ENCODE results near the gene OR51D1. TPM values are rescaled to one million over a fixed set of nuclear protein-coding genes. Genes with fewer than 3 reads are reported as not detected.

The OR51D1 gene
- total and polyA plus RNA-seq, 2 experiments from 2014 or later, result not detected

DNA sequence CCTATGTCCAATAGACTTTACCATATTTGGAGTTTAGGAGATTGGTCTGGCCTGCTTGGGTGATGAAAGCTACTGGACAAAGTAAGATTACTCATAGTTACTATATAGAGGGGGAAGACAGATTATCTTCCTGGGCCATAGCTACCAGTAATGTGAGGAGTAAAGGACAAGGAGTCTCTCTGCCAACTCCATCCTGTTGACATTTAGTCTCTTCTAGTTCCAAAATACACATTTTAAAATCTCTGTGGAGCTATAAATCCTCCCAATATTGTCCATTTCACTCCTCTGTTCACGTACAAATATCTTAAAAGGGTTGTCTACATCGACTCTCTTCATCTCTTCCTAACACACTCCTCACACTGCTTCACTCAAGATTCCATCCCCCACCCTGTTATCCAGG is 1.1 kb upstream of the OR51D1 start:
- Histone ChIP-seq H3K27me3 (no peaks in the 10 kb centered on the region), H2AFZ (no peak overlapping the region), H3K4me2 (no peak overlapping the region), H3K27ac (no peak overlapping the region), H4K20me1 (ENCODE audit: insufficient read depth, poor library complexity, severe bottlenecking) (no peaks in the 10 kb centered on the region), H3K36me3 (replicated peaks; ENCODE audit: insufficient read depth, low read depth) (no peaks in the 10 kb centered on the region), H3K4me3 (no peak overlapping the region), H3K9me2 (replicated peaks; ENCODE audit: insufficient read depth) (no peaks in the 10 kb centered on the region), H3K9me3 (ENCODE audit: low read depth) (no peaks in the 10 kb centered on the region), H3K79me2 (no peaks in the 10 kb centered on the region), H3K4me1 (ENCODE audit: insufficient read depth) (no peaks in the 10 kb centered on the region)
- TF ChIP-seq, protein P1, sequence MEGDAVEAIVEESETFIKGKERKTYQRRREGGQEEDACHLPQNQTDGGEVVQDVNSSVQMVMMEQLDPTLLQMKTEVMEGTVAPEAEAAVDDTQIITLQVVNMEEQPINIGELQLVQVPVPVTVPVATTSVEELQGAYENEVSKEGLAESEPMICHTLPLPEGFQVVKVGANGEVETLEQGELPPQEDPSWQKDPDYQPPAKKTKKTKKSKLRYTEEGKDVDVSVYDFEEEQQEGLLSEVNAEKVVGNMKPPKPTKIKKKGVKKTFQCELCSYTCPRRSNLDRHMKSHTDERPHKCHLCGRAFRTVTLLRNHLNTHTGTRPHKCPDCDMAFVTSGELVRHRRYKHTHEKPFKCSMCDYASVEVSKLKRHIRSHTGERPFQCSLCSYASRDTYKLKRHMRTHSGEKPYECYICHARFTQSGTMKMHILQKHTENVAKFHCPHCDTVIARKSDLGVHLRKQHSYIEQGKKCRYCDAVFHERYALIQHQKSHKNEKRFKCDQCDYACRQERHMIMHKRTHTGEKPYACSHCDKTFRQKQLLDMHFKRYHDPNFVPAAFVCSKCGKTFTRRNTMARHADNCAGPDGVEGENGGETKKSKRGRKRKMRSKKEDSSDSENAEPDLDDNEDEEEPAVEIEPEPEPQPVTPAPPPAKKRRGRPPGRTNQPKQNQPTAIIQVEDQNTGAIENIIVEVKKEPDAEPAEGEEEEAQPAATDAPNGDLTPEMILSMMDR (IDR thresholded peaks at IDR 0.05; ENCODE audit: poor library complexity), result no peak
- TF ChIP-seq EZH2phosphoT487 (IDR thresholded peaks at IDR 0.05; ENCODE audit: low read depth, severe bottlenecking, unreplicated experiment) (no peak), EZH2 (IDR thresholded peaks at IDR 0.05; ENCODE audit: borderline replicate concordance) (no peak)
- no peak for DNase-seq (ENCODE audit: low spot score)
- WGBS (ENCODE audit: low lambda C conversion rate, missing lambda C conversion rate), result 72% methylated on average over 2 of the region's 2 CpGs

DNA sequence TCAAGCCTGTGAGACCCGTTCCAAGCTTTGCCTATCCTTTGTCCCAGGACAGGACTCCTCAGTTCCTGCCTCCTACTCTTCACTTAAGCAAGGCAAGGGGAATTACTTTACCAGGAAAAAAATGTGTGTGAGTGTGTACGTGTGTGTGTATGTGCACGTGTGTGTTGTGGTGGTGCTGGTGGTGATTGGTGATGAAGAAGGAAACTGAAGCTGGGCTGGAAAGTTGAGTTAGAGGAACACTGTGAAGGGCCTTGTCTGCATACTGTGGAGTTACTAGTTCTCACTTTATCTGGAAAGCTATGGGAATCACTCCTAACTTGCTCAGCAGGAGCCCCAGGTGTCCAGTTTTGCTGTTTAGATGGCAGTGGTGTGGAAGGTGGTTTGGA is 378 bp downstream of the OR51D1 start:
- Histone ChIP-seq H3K79me2 (no peaks in the 10 kb centered on the region), H3K36me3 (replicated peaks; ENCODE audit: insufficient read depth, low read depth) (no peaks in the 10 kb centered on the region), H3K9me2 (replicated peaks; ENCODE audit: insufficient read depth) (no peaks in the 10 kb centered on the region), H3K4me3 (no peak overlapping the region), H4K20me1 (ENCODE audit: insufficient read depth, poor library complexity, severe bottlenecking) (no peaks in the 10 kb centered on the region), H3K27ac (no peak overlapping the region), H3K9me3 (ENCODE audit: low read depth) (no peaks in the 10 kb centered on the region), H3K4me2 (no peak overlapping the region), H3K4me1 (ENCODE audit: insufficient read depth) (no peaks in the 10 kb centered on the region), H2AFZ (no peak overlapping the region), H3K27me3 (no peaks in the 10 kb centered on the region)
- 91% methylated on average over 3 of the region's 3 CpGs for WGBS (ENCODE audit: low lambda C conversion rate, missing lambda C conversion rate)
- TF ChIP-seq EZH2 (IDR thresholded peaks at IDR 0.05; ENCODE audit: borderline replicate concordance) (no peak), EZH2phosphoT487 (IDR thresholded peaks at IDR 0.05; ENCODE audit: low read depth, severe bottlenecking, unreplicated experiment) (no peak)
- TF ChIP-seq, protein P1 (IDR thresholded peaks at IDR 0.05; ENCODE audit: poor library complexity), result no peak
- DNase-seq (ENCODE audit: low spot score), result no peak

DNA sequence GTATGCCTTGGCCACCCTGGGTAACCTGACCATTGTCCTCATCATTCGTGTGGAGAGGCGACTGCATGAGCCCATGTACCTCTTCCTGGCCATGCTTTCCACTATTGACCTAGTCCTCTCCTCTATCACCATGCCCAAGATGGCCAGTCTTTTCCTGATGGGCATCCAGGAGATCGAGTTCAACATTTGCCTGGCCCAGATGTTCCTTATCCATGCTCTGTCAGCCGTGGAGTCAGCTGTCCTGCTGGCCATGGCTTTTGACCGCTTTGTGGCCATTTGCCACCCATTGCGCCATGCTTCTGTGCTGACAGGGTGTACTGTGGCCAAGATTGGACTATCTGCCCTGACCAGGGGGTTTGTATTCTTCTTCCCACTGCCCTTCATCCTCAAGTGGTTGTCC is 2.7 kb downstream of the OR51D1 start:
- H3K9me2 ChIP-seq (replicated peaks; ENCODE audit: insufficient read depth), result no peaks in the 10 kb centered on the region
- H3K27me3 ChIP-seq, result no peaks in the 10 kb centered on the region
- TF ChIP-seq, protein P1 (IDR thresholded peaks at IDR 0.05; ENCODE audit: poor library complexity), result no peak
- TF ChIP-seq EZH2 (IDR thresholded peaks at IDR 0.05; ENCODE audit: borderline replicate concordance) (no peak), EZH2phosphoT487 (IDR thresholded peaks at IDR 0.05; ENCODE audit: low read depth, severe bottlenecking, unreplicated experiment) (no peak)
- DNase-seq (ENCODE audit: low spot score), result no peak
- H3K4me3 ChIP-seq, result no peak overlapping the region
- WGBS (ENCODE audit: low lambda C conversion rate, missing lambda C conversion rate), result 95% methylated on average over 6 of the region's 6 CpGs
- H3K4me2 ChIP-seq, result no peak overlapping the region
- no peaks in the 10 kb centered on the region for H4K20me1 ChIP-seq (ENCODE audit: insufficient read depth, poor library complexity, severe bottlenecking)
- H3K27ac ChIP-seq, result no peak overlapping the region
- H3K36me3 ChIP-seq (replicated peaks; ENCODE audit: insufficient read depth, low read depth), result no peaks in the 10 kb centered on the region
- H3K4me1 ChIP-seq (ENCODE audit: insufficient read depth), result no peaks in the 10 kb centered on the region
- H3K79me2 ChIP-seq, result no peaks in the 10 kb centered on the region
- H3K9me3 ChIP-seq (ENCODE audit: low read depth), result no peaks in the 10 kb centered on the region
- no peak overlapping the region for H2AFZ ChIP-seq

DNA sequence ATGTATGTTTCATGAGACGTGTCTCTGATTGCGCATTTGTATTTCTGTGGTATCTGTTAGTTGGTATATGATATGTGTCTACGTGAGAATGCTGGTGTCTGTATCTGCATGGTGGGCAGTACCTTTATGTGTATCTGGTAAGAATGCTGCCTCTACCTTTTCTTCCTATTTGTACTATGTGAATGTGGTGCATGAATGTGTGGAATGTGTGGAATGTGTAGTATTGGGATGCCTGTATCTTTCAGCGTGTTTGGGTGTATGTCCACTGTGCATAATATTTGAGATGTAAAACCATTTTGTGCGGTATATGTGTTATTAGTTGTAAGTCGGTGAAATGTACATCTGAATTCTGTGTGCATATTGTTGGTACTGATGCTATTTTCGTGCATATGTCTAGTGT is 4.2 kb downstream of the OR51D1 start:
- Histone ChIP-seq H3K4me3 (no peak overlapping the region), H3K36me3 (replicated peaks; ENCODE audit: insufficient read depth, low read depth) (no peaks in the 10 kb centered on the region), H3K4me1 (ENCODE audit: insufficient read depth) (no peaks in the 10 kb centered on the region), H3K27ac (no peak overlapping the region), H3K9me2 (replicated peaks; ENCODE audit: insufficient read depth) (no peaks in the 10 kb centered on the region), H2AFZ (no peak overlapping the region), H3K27me3 (no peaks in the 10 kb centered on the region), H4K20me1 (ENCODE audit: insufficient read depth, poor library complexity, severe bottlenecking) (no peaks in the 10 kb centered on the region), H3K4me2 (no peak overlapping the region), H3K9me3 (ENCODE audit: low read depth) (no peaks in the 10 kb centered on the region), H3K79me2 (no peaks in the 10 kb centered on the region)
- DNase-seq (ENCODE audit: low spot score), result no peak
- TF ChIP-seq EZH2phosphoT487 (IDR thresholded peaks at IDR 0.05; ENCODE audit: low read depth, severe bottlenecking, unreplicated experiment) (no peak), EZH2 (IDR thresholded peaks at IDR 0.05; ENCODE audit: borderline replicate concordance) (no peak)
- TF ChIP-seq, protein P1 (IDR thresholded peaks at IDR 0.05; ENCODE audit: poor library complexity), result no peak
- 72% methylated on average over 7 of the region's 7 CpGs for WGBS (ENCODE audit: low lambda C conversion rate, missing lambda C conversion rate)

Data from hepatocyte (in vitro differentiated cells).